IPS DF 6.9 (cell line): Measurements from ENCODE around the gene BLMH.

Experiments used
- DNase-seq: peaks from one replicate; pipeline ENCODE4 v3.0.0-alpha.2; 2013; ENCODE audit warnings: low read depth, low spot score
- H3K27ac ChIP-seq: one replicate; pipeline ENCODE4 v1.5.1; 2013; ENCODE audit warnings: low read length, control low read depth
- H3K27me3 ChIP-seq: 2 replicates; pipeline ENCODE4 v1.6.1; 2013; ENCODE audit warnings: mild to moderate bottlenecking, low read length; ENCODE audit not compliant: control insufficient read depth, insufficient read depth
- H3K36me3 ChIP-seq: 2 replicates; pipeline ENCODE4 v1.6.1; 2013; ENCODE audit warnings: low read length; ENCODE audit not compliant: control insufficient read depth, insufficient read depth
- H3K4me1 ChIP-seq: 2 replicates; pipeline ENCODE4 v1.6.1; 2013; ENCODE audit warnings: low read length; ENCODE audit not compliant: control insufficient read depth, insufficient read depth
- H3K4me3 ChIP-seq: 2 replicates; pipeline ENCODE4 v1.5.1; 2013; ENCODE audit warnings: mild to moderate bottlenecking, low read length
- H3K9me3 ChIP-seq: 2 replicates; pipeline ENCODE4 v1.6.1; 2013; ENCODE audit warnings: low read length, inconsistent platforms; ENCODE audit not compliant: control insufficient read depth, insufficient read depth
- WGBS: extraction: QIAGEN DNeasy Blood & Tissue Kit; methylation state at CpG from one replicate; pipeline ENCODE4 v1.1.7; 2013; ENCODE audit warnings: mixed read lengths, missing lambda C conversion rate; ENCODE audit not compliant: insufficient read length, insufficient coverage; 5-methylcytosine and 5-hydroxymethylcytosine counted together

BLMH gene

GRCh38 chr17:30253312-30253711, 38.4 kb downstream of the BLMH start:
- DNase-seq, result no peak
- Histone ChIP-seq H3K27ac (no peak overlapping the region), H3K27me3 (no peaks in the 10 kb centered on the region), H3K36me3 (peaks cover 4% of the 10 kb centered on the region; the same call in 1 of the 2 replicates), H3K9me3 (no peaks in the 10 kb centered on the region), H3K4me1 (no peaks in the 10 kb centered on the region), H3K4me3 (no peak overlapping the region)
- no CpG with 5 or more reads among the region's 7 CpGs for WGBS

- Histone ChIP-seq H3K9me3 (no peaks in the 10 kb centered on the region), H3K27ac (no peak overlapping the region), H3K4me3 (no peak overlapping the region), H3K36me3 (peaks cover 5% of the 10 kb centered on the region; the same call in 1 of the 2 replicates), H3K4me1 (no peaks in the 10 kb centered on the region), H3K27me3 (no peaks in the 10 kb centered on the region)
- no peak for DNase-seq
These were observed 39.8 kb downstream of the BLMH start for GRCh38 chr17:30251931-30252330.

GRCh38 chr17:30249460-30249859, 42.3 kb downstream of the BLMH start:
- H3K27ac ChIP-seq, result no peak overlapping the region
- H3K36me3 ChIP-seq, result peaks cover 5% of the 10 kb centered on the region; the same call in 1 of the 2 replicates
- no peaks in the 10 kb centered on the region for H3K27me3 ChIP-seq
- H3K4me1 ChIP-seq, result no peaks in the 10 kb centered on the region
- no peaks in the 10 kb centered on the region for H3K9me3 ChIP-seq
- no CpG with 5 or more reads among the region's 5 CpGs for WGBS
- no peak for DNase-seq
- no peak overlapping the region for H3K4me3 ChIP-seq

GRCh38 chr17:30248786-30249185, 43.0 kb downstream of the BLMH start:
- no peaks in the 10 kb centered on the region for H3K4me1 ChIP-seq
- no peak overlapping the region for H3K27ac ChIP-seq
- no peak overlapping the region for H3K4me3 ChIP-seq
- no peak for DNase-seq
- peaks cover 5% of the 10 kb centered on the region; the same call in 1 of the 2 replicates for H3K36me3 ChIP-seq
- WGBS, result no CpG with 5 or more reads among the region's 2 CpGs
- H3K9me3 ChIP-seq, result no peaks in the 10 kb centered on the region
- no peaks in the 10 kb centered on the region for H3K27me3 ChIP-seq

GRCh38 chr17:30246460-30246859, 45.3 kb downstream of the BLMH start:
- Histone ChIP-seq H3K4me1 (no peaks in the 10 kb centered on the region), H3K4me3 (no peak overlapping the region), H3K36me3 (peaks cover 5% of the 10 kb centered on the region; the same call in 1 of the 2 replicates), H3K27ac (no peak overlapping the region), H3K27me3 (no peaks in the 10 kb centered on the region), H3K9me3 (no peaks in the 10 kb centered on the region)
- no peak for DNase-seq
- no CpG with 5 or more reads among the region's 7 CpGs for WGBS

- DNase-seq, result no peak
- H3K4me1 ChIP-seq, result no peaks in the 10 kb centered on the region
- no peaks in the 10 kb centered on the region for H3K9me3 ChIP-seq
- no peak overlapping the region for H3K4me3 ChIP-seq
- WGBS, result no CpG with 5 or more reads among the region's 4 CpGs
- peaks cover 5% of the 10 kb centered on the region; the same call in 1 of the 2 replicates for H3K36me3 ChIP-seq
- H3K27me3 ChIP-seq, result no peaks in the 10 kb centered on the region
- H3K27ac ChIP-seq, result no peak overlapping the region
These were observed 46.8 kb downstream of the BLMH start for GRCh38 chr17:30244853-30245385.

- WGBS, result no CpG with 5 or more reads among the region's 8 CpGs
- H3K27me3 ChIP-seq, result peaks cover 1% of the 10 kb centered on the region; the same call in 1 of the 2 replicates
- H3K4me3 ChIP-seq, result no peak overlapping the region
- 0 out of 2 replicates have a peak, but pooled peaks cover 3% of the 10 kb centered on the region for H3K4me1 ChIP-seq
- no peak for DNase-seq
- no peaks in the 10 kb centered on the region for H3K9me3 ChIP-seq
- H3K36me3 ChIP-seq, result 0 out of 2 replicates have a peak, but pooled peaks cover 2% of the 10 kb centered on the region
- H3K27ac ChIP-seq, result no peak overlapping the region
These were observed 48.2 kb downstream of the BLMH start for GRCh38 chr17:30243568-30243967.

GRCh38 chr17:30243002-30243401, 48.7 kb downstream of the BLMH start:
- no CpG with 5 or more reads among the region's 4 CpGs for WGBS
- 0 out of 2 replicates have a peak, but pooled peaks cover 6% of the 10 kb centered on the region for H3K4me1 ChIP-seq
- H3K4me3 ChIP-seq, result no peak overlapping the region
- no peaks in the 10 kb centered on the region for H3K9me3 ChIP-seq
- H3K27ac ChIP-seq, result no peak overlapping the region
- no peak for DNase-seq
- peaks cover 5% of the 10 kb centered on the region; the same call in 1 of the 2 replicates for H3K27me3 ChIP-seq
- H3K36me3 ChIP-seq, result no peaks in the 10 kb centered on the region

GRCh38 chr17:30241051-30241450, 50.7 kb downstream of the BLMH start:
- Histone ChIP-seq H3K36me3 (no peaks in the 10 kb centered on the region), H3K27me3 (peaks cover 21% of the 10 kb centered on the region), H3K4me3 (no peak overlapping the region), H3K9me3 (no peaks in the 10 kb centered on the region), H3K27ac (no peak overlapping the region), H3K4me1 (peaks cover 6% of the 10 kb centered on the region; the same call in 1 of the 2 replicates)
- DNase-seq, result no peak
- no CpG with 5 or more reads among the region's 6 CpGs for WGBS

- no CpG with 5 or more reads among the region's 8 CpGs for WGBS
- H3K4me1 ChIP-seq, result peaks cover 6% of the 10 kb centered on the region; the same call in 1 of the 2 replicates
- H3K36me3 ChIP-seq, result no peaks in the 10 kb centered on the region
- H3K27me3 ChIP-seq, result peaks cover 30% of the 10 kb centered on the region
- DNase-seq, result no peak
- H3K4me3 ChIP-seq, result no peak overlapping the region
- no peaks in the 10 kb centered on the region for H3K9me3 ChIP-seq
- no peak overlapping the region for H3K27ac ChIP-seq
These were observed 51.6 kb downstream of the BLMH start for GRCh38 chr17:30240177-30240576.

GRCh38 chr17:30239089-30239462, 52.7 kb downstream of the BLMH start:
- Histone ChIP-seq H3K27me3 (peaks cover 39% of the 10 kb centered on the region), H3K36me3 (no peaks in the 10 kb centered on the region), H3K9me3 (no peaks in the 10 kb centered on the region), H3K4me3 (no peak overlapping the region), H3K27ac (no peak overlapping the region), H3K4me1 (peaks cover 6% of the 10 kb centered on the region; the same call in 1 of the 2 replicates)
- DNase-seq, result no peak
- WGBS, result no CpG with 5 or more reads among the region's 5 CpGs
